GM19467 (cell line): Measurements from ENCODE around the gene RBM5.

ENCODE experiments used
- ATAC-seq: cut with Tn5 transposase; IDR thresholded peaks from one replicate; pipeline ENCODE4 v1.9.1; 2021; ENCODE audit warnings: mild to moderate bottlenecking, moderate library complexity; ENCODE audit not compliant: unreplicated experiment

Gene RBM5

DNA sequence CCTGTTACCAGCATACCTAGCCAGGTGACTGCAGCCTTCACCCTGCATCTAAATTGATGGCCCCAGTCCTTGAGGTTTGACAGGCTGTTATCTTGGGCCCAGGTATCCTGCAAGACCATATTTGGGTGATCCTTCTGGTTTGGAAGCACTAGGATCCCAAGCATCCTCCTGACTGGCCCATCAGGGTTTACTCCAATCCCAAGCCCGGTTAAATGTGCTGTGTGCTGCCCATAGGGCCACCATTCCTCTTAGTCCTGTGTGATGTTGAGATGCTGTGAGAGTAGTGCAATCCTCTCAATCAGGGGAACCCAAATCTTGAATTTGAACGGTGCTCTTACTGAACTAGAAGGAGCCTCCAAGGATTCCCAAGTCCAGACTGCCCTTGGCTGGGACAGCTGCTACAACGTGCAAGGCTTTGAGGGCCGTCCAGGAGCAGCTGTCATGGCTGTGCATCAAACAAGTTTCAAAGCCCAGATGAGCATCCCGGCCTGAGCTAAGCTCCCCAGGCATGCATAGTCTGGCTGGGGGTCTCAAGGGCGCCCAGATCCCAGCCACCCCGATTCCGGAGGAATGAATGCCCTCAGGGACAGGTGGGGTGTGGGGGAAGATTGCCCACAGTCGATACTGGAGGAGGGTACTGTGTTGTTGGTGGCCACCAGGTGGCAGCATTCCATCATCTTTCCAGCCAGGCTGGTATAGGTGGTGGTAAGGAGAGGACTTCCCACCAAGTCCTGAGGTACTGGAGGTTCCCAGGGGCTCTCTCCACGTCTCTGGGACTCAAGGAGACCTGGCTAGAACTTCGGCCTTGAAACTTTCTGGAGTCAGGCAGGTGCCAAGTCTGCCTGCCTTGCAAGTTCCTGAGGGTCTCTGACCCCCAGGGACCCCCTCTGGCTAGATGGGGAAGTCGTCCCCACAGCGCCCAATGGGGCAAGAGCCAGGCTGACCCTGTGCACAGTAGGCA lies 32.6 kb downstream of the RBM5 start:
- ATAC-seq, result no peak

DNA sequence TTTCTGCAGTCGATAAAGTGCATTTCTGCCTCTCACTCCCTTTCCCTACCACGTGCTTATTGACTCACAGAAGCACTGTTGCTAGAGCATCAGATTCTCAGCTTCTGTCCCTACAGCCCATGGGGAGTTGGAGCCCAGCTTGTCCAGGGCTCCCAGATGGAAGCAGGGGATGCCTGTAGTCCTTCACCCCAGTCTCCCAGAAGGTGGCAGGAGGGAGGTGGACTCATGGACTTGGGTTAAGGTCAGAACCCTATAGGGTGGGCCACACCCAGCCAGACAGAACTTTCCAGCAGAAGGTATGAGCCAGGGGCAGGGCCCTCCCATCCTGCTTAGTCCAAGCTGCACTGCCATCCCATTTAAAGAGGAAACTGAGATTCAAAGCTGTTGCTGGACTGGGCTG lies 33.4 kb downstream of the RBM5 start:
- no peak for ATAC-seq

DNA sequence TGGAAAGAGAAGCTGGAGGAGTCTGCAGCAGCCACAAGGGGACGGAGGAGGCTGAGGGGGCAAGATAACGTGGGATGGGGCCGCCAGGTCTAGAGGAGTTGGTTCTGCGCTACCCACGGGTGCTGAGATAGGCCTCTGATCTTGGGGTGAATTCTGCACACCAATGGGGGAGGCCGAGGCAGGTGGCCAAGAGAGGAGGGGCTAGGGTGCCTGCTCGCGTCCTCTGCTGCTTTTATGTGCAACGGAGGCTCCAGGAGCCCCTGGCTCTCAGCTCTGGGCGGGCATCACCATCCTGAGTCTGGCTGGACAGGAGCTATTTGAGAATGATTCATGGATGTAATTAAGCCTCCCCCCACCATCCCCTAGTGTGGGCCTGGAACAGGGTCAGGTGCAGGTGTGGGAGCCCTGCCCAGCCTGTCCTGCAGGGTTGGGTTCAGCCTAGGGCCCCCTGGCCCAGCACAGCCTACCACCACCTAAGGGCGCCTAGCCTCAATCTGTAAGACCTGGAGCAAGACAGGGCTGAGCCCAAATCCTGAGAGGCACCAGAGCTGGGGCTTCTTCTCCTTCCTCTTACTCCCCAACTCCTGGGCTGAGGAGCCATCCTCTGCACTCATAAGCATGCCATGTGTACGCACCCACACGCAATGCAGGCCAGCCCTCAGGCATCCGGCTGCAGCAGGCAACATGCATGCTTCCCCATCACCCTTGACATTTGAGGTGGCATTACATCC lies 34.1 kb downstream of the RBM5 start:
- no peak for ATAC-seq

DNA sequence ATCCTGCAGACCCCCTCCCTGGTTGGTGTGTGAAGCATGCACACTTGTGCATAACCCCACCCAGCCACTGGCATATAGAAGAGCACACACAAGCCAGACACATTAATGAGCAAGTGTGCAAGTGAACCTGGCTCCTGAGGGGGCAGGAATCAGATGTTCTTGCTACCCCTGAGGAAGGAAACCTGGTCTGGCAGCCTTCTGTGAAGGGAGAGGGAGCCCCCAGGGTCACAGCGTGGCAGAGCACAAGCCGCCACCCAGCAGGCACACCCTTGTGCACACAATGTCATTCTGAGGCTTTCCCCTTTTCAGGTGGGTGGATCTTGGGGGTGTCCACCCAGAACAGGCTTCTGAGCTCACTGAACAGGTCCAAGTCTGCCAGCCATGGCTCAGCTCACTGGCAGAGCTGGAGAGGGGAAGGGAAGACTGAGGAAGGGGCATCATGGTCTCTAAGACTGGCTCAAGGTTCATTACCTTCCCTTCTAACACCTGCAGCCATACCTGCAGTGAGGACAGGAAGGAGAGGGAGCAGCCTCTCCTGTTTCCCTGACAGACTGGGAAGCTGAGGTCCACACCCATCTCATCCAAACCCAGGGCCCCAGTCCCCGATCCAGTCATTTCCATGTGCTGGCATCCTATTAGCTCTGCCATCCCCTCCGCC lies 34.8 kb downstream of the RBM5 start:
- no peak for ATAC-seq

DNA sequence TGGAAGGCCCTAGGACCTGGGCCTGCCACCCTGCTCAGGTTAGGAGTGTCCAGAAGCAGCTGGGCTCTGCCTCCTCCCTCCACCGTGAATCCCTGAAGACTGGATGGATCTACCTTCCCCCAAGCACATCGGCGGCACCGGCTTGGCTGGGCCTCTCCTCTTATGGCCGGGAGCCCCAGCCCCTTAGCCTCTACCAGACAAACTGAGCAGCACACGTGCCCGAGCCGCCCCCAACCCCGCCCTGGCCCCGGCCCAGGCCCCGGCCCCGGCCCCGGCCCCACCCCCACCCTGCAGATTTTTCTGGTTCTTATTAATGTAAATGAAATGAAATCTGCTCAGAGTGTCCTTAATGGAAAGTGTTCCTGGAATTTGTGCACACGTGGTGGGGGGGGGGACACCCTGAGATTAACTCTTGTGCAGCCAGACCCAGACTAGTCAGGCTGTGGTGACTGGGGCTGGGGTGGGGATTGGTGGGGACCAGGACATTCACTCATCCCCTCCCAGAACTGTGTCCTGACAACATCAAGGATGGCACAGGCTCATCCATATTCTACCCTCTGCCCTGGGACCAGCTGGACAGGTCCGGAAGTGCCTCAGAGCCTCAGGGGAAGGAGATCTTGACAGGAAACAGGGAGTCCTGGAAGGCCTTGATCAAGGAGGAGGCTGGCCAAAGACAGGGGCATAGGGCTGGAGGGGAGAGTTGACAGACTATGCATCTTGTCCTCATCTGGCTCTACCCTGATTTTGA lies 35.5 kb downstream of the RBM5 start:
- no peak for ATAC-seq

DNA sequence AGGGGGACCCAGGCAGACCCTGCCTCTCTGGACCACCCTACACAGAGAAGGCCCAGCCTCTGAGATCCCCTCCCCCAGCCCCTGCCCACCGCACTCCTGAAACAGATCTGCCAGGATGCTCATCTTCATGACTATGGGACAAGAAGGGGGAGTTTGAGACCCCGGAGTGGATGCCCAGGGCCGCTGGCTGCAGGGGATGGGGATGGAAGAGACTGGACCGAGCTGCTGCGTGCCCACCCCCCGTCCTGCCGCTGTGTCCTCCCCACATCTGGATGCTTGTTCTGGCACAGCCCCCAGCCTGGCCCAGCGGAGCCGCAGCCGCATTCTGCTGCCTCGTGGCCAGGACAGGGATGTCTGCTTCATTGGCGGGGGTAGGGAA lies 36.1 kb downstream of the RBM5 start:
- ATAC-seq, result no peak

DNA sequence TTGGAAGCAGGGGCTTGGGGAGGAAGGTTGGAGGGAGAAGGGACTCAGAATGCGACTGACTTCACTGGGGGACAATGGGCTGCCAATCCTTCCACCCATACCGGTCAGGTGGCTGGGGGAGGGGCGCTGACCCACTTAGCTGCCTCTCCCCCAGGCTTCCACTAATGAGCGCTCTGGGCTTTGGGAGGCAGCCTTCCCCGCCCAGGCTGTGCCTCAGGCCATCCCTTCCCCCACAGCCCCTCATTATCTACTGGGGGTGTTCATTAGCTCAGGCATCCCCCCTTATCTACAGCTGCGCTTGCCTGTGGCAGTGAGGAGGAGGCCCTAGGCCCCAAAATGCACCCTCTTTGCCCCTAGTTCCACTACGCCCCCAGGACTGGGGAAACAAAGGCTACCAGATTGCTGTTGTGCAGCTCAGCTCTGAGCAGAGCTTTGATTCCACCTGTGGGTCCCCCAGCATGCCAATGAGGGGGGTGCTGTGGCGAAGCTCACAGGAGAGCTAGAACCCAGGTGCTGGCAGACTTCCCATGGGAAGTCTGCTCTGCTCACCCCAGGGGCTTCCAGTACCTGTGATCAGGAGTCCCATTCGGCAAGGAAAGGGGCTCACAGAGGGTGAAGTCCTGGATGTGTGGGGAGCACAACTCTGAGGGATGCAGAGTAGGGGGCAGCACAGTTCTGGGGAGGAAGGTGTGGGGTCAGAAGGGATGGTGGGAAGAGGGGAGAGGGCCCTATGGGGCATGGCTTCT lies 37.0 kb downstream of the RBM5 start:
- ATAC-seq, result no peak

DNA sequence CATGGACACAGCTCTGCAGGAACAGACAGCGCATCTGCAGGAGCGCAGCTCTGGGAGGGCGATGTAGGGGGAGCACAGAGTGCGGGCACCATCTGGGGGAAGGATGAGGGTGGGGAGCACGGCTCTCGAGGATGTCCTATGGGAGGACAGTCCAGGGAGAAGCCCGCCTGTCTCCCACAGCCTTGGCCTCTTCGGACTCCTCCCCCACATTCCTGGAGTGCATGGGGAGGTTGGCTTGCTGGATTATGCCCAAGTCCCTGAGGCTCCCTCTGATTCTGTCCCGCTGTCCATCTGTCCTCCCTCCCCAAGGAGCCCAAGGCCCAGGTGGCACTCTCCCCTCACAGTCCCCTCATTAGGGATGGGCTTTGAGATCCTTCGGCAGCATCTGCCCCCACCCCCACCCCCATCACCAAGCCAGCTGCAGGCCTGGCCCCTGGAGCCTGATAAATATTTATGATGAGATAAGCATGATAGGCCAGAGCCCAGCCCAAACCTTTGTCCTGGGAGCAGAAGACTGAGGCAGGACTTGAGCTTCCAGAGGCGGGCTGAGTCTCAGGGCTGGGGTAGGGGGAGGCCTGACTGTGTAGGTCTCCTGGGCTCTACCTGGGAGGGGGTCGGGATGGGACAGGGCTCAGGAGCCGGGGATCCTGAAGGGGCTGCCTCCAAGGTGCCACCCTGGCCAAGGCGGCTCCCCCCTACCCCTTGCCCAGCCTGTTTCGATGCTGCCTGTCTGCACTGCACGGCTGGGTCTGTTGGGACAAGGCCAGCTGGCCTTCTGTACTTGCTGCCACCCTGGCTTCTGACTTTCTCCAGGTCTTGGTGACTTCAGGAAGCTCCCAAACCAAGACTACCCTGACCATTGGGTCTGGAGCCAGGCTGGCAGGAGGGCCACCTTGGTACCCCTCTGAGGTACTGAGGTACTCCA lies 37.8 kb downstream of the RBM5 start:
- no peak for ATAC-seq

DNA sequence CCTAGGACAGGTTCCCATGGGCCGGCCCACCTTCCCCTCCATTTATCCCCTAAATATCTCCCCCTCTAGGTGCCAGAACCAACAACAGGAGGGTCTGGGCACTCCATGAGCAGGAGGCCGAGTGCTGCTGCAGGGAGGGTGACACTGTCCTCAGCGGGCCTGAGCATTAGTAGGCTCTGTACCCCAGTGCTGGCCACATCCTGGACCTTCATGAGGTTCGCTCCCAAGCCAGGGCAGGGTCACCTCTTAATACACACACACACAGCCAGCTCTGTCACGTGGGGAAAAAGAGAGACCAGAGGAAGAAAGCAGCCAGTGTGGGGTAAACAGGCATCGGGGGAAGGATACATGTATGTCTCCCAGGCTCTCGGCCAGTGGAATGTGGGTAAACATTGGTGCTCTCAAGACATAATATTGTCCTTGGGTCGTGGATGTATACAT lies 38.6 kb downstream of the RBM5 start:
- ATAC-seq, result no peak

DNA sequence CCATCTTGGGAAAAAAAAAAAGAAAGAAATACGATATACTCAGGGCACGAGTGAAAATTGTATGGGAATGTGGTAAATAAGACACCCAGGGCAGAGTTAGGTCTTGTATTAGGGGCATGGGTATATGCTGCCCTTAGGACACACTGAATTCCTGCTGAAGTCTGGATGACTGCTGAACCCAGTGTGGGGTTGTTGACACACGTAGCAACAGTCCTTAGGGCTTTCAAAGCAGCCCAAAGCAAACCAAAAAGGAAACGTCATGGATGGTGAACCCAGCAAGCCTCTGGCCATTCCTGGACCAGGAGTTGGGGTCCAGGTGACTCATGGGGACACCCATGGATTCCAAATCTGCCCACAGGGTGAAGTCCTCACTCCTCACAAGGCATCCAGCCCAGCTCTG lies 39.3 kb downstream of the RBM5 start:
- ATAC-seq, result no peak

DNA sequence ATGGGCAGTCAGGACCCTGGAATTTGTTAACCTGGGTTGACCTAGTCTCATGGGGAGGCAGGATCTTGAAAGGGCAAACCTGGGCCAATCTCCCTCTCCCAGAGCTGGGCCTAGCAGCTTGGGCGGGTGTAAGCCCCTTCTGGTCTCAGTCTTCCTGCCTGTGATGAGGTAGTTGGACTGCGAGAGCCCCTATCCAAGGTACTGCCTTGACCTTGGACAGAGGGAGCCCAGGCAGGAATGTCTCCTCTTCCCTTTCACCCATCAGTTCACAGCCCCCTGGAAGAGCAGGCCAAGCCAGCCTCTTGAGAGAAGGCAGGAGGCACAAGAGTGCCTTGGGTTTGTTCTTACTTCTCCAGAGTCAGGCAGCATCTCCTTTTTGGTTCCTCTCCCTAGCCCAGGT lies 41.7 kb downstream of the RBM5 start:
- no peak for ATAC-seq

DNA sequence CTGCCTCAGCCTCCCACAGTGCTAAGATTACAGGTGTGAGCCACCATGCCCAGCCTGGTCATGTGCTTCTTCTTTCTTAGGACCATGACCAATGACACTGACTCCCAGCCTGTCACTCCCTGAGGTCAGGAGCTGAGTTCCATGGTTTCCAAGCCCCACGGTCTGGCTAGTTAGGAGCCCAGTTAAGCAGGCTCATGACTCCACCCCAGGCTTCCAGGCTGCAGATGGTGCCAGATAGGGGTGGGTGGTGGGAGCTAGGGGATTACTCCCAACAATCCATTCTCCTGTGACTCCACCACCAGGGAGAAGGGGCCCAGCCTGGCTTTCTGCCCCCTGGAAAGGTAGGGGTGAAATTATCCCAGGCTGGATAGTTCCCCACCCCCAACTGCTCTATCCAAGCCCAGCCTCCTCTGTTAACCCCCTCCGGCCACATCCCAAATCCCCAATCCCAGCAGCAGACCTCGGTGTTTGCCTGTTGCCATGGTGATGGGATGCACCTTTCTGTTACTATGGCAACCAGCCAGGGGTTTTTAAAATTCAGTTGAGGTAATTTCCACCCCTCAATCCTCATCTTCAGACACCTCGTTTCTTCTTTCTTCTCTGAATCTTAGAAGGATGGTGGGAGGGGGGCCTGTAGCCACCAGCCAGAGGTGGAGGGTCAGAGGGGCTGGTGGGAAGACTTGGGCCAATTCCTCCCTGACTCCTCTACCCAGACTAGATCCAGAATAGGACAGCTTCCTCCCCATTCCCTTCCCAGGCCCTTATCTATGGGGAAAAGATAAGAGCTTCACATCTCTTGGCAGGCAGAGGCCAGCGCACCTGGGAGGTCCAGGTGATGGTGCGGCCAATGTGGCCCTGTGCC lies 43.9 kb downstream of the RBM5 start:
- no peak for ATAC-seq

DNA sequence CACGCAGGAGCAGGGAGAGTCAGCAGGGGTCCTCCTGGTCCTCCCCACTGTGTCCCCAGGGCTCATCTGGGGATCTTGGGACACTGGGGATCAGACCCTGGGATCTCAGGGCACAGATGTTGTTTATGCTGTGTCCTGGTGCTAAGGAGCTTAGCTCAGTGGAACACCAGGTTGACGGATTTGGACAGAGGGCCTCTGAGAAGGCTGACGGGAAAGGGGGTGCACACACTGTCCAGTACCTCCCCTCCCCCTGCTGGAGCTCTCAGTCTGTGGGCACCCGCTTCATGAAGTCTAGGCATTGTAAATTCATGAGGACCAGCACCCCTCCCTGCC lies 44.5 kb downstream of the RBM5 start:
- ATAC-seq, result no peak

DNA sequence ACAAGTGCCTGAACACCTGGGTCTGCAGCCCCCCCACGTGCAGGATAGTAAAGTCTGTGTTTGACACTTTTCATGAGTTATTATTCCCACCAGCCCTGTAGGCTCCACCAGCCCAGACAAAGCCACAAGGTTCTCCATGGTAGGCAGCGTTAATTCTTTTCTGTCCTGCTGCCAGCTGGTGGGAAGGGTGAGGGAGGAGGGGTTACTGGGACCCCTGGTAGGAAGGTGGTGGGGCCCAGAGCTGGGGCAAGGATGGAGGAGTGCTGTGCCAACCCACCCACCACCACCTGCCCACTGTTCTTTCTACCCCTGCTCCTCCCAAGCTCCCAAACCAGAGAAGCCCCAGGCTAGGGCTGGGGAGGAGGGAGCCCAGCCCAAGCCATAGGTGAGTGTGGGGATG lies 45.6 kb downstream of the RBM5 start:
- no peak for ATAC-seq

DNA sequence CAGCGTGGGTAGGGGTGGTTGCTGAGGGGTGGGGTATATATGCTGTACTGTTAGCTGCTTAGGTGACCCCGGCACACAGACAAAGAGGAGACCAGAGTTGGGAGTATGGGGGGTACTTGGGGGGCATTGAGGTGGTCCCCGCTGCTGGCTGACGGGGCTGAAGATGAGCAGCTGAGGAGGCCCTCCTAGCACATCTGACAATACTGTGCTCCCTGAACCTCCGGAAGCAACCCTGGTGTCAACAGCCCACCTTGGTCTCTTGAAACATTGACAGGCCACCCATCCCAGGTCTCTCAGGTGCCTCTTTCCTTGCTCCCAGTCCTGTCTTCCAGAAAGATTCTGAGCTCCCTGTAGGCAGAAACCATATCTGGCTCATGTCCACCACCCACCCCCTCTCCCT lies 47.2 kb downstream of the RBM5 start:
- ATAC-seq, result no peak

DNA sequence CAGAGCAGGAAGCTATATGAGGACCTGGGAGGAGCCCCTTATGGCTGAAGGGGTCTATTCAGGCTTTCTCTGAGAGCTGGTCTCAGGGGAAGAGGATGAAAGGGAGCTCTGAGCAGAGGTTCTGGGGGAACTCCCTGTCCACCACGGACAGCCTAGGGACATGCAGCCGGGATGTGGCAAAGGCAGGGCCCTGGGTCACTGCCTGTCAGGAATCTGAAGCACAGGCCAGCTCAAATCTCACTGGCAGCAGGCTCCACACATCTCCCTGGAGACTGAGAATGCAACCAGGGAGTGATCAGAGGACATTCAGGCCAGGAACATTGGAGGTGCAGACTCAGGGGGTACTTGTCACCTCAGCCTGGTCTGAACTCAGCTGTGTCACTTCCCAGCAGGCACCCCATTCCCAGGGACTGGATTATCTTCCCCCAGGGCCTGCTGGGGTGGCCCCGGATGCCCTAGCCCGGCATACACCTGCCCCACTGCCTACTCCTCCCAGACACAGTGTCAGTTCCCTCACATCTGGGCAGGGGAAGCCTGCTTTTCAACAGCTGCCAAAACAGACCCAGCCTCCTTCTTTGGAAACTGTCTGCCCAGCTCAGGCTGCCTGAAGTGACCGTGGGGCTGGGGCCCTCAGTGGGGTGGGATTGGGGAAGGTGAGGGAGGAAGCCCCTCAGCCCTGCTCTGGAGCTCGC lies 48.1 kb downstream of the RBM5 start:
- ATAC-seq, result no peak

DNA sequence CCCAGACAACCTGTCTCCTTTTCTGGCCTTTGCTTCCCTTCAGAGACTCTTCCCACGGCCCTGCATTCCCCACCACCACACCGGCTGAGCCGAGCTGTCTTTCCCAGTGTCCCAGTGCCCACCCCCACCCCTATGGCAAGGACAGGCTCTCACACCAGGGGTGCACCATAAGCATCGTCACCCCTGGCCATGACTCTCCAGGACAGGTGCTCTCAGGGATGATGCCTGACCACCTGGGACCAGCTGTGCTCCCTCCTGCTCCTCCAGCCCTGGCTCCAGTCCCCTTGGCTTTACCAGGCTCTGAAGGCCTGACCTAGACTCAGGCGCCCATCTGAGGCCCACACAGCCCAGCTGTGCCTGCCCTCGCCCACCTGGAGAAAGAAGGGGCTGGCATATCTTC lies 48.8 kb downstream of the RBM5 start:
- ATAC-seq, result no peak
